KBM-7 (cell line): ENCODE measurements around the gene PAQR6.
A peak's percentile ranks its signal among the peaks of the same experiment; 100 is the strongest.

Source experiments
- DNase-seq: peaks from one replicate; pipeline ENCODE4 v3.0.0-alpha.2; 2015
- in situ Hi-C: fragments of 300-500 bp; cut with MboI; formaldehyde crosslinking; loops from 2 replicates; pipeline ENCODE4 v1.14.3; 2020; ENCODE audit warnings: low sequenced_read_pairs, low pct_unique_long_range_greater_than_20kb, mixed read lengths

Gene PAQR6

GRCh38 chr1:156247460-156248322, at the start of gene PAQR6:
PAQR6 (minus strand) TSS chr1:156248056; CDS start chr1:156246731, 1,325 bp downstream.
- in situ Hi-C loops = no loop called here
- DNase-seq = no peak

DNA sequence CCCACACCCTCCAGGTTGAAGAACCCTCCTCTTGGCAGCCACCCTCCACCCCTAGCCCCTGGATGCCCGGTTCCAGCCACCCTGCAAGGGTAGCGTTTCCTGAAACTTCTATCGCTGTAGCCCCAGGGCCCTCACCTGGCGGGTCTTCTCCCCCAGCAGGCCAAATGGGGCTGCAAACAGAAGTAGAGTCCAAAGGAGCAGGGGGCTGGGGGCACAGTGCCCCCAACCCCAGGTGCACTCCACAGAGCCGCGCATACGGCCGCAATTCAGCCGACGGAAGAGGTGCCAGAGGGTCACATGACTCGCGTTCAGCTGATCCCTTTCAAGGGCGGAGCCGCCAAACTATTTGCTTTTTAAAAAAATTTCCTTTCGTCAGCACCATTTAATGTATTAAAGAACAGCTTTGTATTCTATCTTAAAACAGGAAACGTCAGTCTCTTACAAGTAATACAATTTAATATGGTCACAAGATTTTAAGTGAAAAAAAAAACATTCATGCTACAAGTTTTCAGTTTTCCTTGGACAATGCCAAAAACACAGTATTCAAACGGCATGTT, 47.6 kb upstream of the PAQR6 start, which contains the start of gene GLMP:
Gene GLMP (minus strand): TSS at position 289 of the 557 bp plus-strand sequence. CDS start 34 bp downstream, at position 255.
- DNase-seq = no peak

GRCh38 chr1:156293895-156294294, 46.0 kb upstream of the PAQR6 start:
- in situ Hi-C loops = no loop called here
- no peak for DNase-seq

More for the DNA sequence above, 47.6 kb upstream of the PAQR6 start, which contains the start of gene GLMP:
- in situ Hi-C loops = no loop called here

- in situ Hi-C loops = no loop called here
- DNase-seq = no peak
Observed at GRCh38 chr1:156293098-156293434, 45.2 kb upstream of the PAQR6 start.

GRCh38 chr1:156291226-156292061, 43.6 kb upstream of the PAQR6 start:
- in situ Hi-C loops = no loop called here
- no peak for DNase-seq

DNA sequence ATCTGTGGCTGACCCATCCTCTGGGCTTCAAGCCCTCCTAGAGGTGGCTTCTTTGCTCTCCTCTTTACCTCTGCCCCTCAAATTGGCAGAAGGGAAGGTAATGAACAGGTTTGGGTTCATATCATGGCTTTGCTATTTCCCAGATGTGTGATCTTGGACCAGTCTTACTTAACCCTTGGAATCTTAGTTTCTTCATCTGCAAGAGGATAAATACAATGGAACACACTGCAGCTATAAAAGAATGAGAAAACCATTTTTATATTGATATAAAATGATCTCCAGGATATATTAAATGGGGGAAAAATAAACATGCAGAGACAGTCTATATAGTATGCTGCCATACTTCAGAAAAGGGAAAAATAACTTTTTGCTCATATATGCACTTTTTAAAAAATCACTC, 42.0 kb upstream of the PAQR6 start:
- in situ Hi-C loops = no loop called here
- DNase-seq = no peak

- in situ Hi-C loops = no loop called here
Observed at GRCh38 chr1:156286061-156286460, 38.2 kb upstream of the PAQR6 start.

GRCh38 chr1:156285437-156285836, 37.6 kb upstream of the PAQR6 start:
- DNase-seq = no peak
- in situ Hi-C loops = no loop called here

More at GRCh38 chr1:156286061-156286460, 38.2 kb upstream of the PAQR6 start:
- DNase-seq = no peak

- in situ Hi-C loops = no loop called here
Observed at GRCh38 chr1:156284757-156285156, 36.9 kb upstream of the PAQR6 start.

DNA sequence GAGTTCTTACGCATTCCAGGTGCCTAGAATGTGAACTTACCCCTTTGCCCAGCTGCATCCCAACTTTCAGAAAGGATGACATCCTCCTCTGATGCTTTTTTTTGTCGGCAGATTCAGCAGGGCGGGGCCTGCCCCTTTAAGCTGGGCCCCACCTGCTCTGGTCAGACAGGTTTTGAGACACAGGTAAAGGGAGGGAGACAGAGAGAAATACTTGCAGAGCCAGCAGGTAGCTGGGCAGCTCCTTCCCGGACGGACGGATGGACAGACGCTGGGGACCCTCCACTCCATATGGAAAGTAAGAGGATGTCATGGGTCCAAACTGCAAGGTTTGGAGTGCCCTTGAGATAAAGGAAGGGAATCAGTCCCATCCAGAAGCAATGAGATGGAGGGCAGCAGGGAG, 36.3 kb upstream of the PAQR6 start, which contains the start of gene TMEM79:
Gene TMEM79 (plus strand): TSS at position 214 of the 400 bp plus-strand sequence. CDS start 902 bp downstream, outside the sequence.
- DNase-seq = no peak
- in situ Hi-C loops = no loop called here

More at GRCh38 chr1:156284757-156285156, 36.9 kb upstream of the PAQR6 start:
- no peak for DNase-seq

DNA sequence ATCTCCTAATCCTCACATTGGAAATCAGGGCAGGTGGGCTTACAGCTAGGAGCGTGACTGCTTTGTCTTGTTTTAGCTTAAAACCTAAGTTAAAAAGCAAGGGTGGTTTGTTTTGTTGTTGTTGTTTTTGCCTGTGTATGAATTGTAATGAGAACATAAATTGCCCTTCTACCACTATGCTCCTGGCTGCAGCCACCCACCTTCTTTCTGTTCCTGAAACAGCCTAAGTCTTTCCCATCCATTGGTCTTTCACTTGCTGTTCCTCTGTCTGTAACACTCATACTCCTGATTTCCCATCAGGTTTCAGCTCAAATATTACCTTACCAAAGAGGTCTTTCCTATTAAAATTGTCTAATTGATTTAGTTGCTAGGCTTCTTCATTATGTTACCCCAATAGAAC, 35.7 kb upstream of the PAQR6 start:
- DNase-seq = no peak
- in situ Hi-C loops = no loop called here

- peak; percentile 96 for DNase-seq
- in situ Hi-C loops = no loop called here
Observed at GRCh38 chr1:156282479-156283222, 34.8 kb upstream of the PAQR6 start, which contains the start of gene SMG5. SMG5 (minus strand) TSS chr1:156282825; CDS start chr1:156282680, 145 bp downstream.

DNA sequence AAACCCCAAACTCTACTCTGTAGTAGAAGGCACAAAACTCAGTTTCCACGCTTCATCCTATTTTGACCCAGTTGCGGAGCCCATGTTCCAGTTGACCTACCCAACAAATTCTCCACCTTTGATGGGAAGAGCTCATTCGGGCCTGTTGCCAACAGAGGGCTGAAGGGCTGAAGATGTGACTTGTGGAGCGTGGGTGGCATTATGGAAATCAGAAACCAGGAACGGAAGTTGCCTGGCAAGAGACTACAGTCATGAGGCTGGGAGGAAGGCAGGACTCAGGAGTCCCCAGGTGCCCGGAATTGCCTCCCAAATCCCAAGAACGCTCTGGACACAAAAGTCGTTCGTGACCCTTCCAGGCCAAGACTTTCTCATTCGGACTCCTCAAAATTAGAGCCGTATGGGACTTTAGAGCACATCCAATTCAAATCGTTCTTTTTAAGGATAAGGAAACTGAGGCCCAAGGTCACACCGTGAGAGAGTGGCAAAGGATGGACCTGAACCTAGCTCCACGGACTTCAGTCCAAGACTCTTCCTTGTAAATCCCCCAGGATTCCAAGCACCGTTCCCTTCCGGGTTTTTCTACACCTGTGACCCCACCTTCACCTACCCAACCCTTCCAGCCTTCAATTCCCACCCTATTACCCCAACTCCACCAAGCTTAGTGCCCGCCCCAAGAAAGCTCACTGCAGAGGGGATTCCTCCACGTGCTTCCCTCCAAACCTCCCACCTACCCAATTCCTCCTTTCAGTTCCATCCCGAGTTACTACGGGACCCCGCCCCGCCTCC, 34.0 kb upstream of the PAQR6 start:
- in situ Hi-C loops = no loop called here
- DNase-seq = peak; percentile 57

GRCh38 chr1:156281281-156281680, 33.4 kb upstream of the PAQR6 start:
- in situ Hi-C loops = no loop called here
- peak; percentile 79 for DNase-seq

DNA sequence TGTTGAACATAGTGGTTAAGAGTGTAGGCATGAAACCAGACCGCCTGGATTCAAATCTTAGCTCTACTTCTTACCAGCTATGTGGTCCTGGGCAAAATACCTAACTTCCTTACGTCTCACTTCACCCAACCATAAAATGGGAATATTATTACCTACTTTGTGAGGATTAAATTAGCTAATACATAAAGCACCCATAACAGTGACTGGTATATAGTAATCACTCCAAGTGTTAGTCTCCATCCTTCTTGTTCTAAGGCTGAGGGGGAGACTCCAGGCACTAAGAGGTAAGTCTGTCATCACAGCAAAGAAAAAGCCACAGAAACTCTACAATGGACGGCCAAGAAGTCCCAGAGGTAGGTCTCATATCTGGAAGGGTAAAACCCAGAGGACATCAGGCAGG, 32.0 kb upstream of the PAQR6 start:
- in situ Hi-C loops = no loop called here
- no peak for DNase-seq

DNA sequence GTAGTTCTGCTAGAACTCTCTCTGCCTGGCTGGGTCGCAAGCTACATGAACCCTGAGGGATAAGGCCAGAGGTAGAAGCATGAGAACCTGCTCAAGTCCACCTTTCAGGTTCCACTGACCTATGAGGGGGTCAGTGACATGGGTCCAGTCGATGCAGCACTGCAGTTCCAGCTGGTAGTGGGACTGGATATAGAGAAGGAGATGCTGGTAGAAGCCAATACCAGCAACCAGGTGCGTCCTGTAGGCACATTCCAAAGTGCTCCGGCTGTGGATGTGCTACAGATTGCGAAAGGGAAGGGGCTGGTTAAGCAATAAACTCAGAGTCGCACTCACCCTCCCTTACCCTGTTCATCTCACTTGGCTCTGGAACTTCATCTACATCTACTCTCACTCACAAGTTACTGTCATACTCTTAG, 29.1 kb upstream of the PAQR6 start:
- DNase-seq = no peak
- in situ Hi-C loops = no loop called here

- in situ Hi-C loops = no loop called here
- no peak for DNase-seq
Observed at GRCh38 chr1:156276532-156276931, 28.7 kb upstream of the PAQR6 start.

DNA sequence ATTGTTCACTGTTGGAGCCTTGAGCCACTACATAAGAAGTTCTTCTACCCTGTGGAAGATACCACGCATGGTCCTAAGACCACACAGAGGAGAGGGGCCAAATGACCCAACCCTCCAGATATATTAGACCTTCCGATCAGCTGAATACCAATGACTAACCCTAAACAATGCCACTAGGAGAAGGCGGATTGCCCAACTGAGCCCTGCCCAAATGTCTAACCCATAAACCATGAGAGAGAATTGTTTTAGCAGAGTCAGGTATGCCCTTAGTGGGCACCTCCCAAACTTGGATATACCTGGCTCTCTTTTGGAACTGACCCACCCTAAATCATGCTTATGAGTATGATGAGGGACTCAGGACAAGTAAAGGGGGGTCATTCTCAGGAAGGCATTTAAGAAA, 22.5 kb upstream of the PAQR6 start:
- in situ Hi-C loops = no loop called here
- DNase-seq = no peak
